ENCODE data around the gene ARL15.

Gene ARL15

GRCh38 chr5:54222336-54222735, 88.0 kb downstream of the ARL15 start:
- TF ChIP-seq GABPA (IDR thresholded peaks at IDR 0.05; ENCODE audit: low read depth) (no peak), SPI1 (IDR thresholded peaks at IDR 0.05; ENCODE audit: borderline replicate concordance, low read depth) (no peak), POLR2AphosphoS5 (IDR thresholded peaks at IDR 0.05; ENCODE audit: low read depth) (no peak)
- TF ChIP-seq, protein P1, sequence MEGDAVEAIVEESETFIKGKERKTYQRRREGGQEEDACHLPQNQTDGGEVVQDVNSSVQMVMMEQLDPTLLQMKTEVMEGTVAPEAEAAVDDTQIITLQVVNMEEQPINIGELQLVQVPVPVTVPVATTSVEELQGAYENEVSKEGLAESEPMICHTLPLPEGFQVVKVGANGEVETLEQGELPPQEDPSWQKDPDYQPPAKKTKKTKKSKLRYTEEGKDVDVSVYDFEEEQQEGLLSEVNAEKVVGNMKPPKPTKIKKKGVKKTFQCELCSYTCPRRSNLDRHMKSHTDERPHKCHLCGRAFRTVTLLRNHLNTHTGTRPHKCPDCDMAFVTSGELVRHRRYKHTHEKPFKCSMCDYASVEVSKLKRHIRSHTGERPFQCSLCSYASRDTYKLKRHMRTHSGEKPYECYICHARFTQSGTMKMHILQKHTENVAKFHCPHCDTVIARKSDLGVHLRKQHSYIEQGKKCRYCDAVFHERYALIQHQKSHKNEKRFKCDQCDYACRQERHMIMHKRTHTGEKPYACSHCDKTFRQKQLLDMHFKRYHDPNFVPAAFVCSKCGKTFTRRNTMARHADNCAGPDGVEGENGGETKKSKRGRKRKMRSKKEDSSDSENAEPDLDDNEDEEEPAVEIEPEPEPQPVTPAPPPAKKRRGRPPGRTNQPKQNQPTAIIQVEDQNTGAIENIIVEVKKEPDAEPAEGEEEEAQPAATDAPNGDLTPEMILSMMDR (IDR thresholded peaks at IDR 0.05; ENCODE audit: insufficient read depth, low read length) = no peak
- TF ChIP-seq, protein P2, sequence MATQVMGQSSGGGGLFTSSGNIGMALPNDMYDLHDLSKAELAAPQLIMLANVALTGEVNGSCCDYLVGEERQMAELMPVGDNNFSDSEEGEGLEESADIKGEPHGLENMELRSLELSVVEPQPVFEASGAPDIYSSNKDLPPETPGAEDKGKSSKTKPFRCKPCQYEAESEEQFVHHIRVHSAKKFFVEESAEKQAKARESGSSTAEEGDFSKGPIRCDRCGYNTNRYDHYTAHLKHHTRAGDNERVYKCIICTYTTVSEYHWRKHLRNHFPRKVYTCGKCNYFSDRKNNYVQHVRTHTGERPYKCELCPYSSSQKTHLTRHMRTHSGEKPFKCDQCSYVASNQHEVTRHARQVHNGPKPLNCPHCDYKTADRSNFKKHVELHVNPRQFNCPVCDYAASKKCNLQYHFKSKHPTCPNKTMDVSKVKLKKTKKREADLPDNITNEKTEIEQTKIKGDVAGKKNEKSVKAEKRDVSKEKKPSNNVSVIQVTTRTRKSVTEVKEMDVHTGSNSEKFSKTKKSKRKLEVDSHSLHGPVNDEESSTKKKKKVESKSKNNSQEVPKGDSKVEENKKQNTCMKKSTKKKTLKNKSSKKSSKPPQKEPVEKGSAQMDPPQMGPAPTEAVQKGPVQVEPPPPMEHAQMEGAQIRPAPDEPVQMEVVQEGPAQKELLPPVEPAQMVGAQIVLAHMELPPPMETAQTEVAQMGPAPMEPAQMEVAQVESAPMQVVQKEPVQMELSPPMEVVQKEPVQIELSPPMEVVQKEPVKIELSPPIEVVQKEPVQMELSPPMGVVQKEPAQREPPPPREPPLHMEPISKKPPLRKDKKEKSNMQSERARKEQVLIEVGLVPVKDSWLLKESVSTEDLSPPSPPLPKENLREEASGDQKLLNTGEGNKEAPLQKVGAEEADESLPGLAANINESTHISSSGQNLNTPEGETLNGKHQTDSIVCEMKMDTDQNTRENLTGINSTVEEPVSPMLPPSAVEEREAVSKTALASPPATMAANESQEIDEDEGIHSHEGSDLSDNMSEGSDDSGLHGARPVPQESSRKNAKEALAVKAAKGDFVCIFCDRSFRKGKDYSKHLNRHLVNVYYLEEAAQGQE (IDR thresholded peaks at IDR 0.05; ENCODE audit: insufficient replicate concordance, low read depth) = no peak
- Histone ChIP-seq H3K27me3 (ENCODE audit: insufficient read depth, poor library complexity, severe bottlenecking) (no peaks in the 10 kb centered on the region), H3K27ac (replicated peaks) (no peak overlapping the region), H3K4me3 (replicated peaks; ENCODE audit: insufficient read depth, low read length) (no peak overlapping the region)
- DNase-seq (ENCODE audit: low read depth in 1 of 2, low spot score in 1 of 2) = no peak

DNA sequence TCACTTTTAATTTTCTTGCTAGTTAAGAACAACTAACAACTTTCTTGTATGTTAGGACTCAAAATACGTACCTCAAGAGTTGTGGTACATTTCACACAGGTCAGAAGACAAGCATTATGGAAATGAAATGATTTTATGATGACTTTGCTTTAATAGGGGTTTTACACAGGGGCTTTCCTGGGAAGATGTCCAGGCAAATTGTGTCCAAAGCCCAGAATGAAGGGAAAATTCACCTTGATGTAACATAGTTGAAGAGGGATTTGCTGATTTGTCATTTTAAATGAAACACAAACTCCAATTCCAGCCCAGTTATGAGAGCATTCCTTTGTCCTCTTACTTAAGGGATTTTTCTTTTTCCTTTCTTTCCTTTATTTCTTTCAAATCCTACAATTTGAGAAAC, 89.2 kb downstream of the ARL15 start:
- H3K27me3 ChIP-seq (ENCODE audit: insufficient read depth, poor library complexity, severe bottlenecking) = no peaks in the 10 kb centered on the region
- DNase-seq (ENCODE audit: low read depth in 1 of 2, low spot score in 1 of 2) = no peak
- no peak overlapping the region for H3K27ac ChIP-seq (replicated peaks)
- TF ChIP-seq, protein P2 (IDR thresholded peaks at IDR 0.05; ENCODE audit: insufficient replicate concordance, low read depth) = no peak
- TF ChIP-seq, protein P1 (IDR thresholded peaks at IDR 0.05; ENCODE audit: insufficient read depth, low read length) = no peak
- TF ChIP-seq POLR2AphosphoS5 (IDR thresholded peaks at IDR 0.05; ENCODE audit: low read depth) = no peak
- TF ChIP-seq SPI1 (IDR thresholded peaks at IDR 0.05; ENCODE audit: borderline replicate concordance, low read depth) = no peak
- TF ChIP-seq GABPA (IDR thresholded peaks at IDR 0.05; ENCODE audit: low read depth) = no peak
- no peak overlapping the region for H3K4me3 ChIP-seq (replicated peaks; ENCODE audit: insufficient read depth, low read length)

DNA sequence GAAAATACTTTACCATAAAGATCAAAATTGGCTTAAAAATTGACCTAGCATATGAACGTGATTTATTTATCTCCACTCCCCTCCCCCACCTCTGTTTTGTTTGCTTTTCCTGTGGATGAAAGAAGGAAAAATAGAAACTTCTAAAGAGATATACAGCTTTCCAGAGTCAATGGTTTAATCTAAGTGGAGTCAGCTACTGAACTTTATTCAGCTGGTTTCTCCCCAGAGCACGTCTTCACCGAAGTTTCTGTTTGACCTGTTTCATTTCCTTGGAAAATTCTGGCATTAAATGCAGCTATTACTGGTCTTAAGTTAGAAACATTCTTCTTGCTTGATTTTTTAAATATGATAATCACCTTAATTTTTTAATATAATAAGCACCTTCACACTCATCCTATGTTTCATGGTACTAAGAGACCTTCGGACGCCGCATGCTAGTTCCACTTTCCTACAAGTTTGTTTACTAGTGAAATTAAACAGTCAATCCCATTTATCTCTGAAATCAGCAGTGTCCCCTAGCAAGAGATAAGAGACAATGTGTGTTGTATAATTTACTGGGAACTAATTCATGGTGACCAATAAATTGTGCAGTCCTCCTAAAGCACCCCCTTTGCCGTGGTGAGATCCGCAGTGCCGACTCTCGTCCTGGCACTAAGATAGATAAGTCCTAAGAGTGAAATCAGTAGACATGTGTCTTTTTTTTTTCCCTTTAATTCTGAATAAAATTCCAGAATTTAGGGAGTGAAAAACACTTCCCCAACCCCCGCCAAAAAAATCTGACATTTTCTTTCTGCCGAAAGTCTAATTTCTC, 89.9 kb downstream of the ARL15 start:
- H3K27me3 ChIP-seq (ENCODE audit: insufficient read depth, poor library complexity, severe bottlenecking) = no peaks in the 10 kb centered on the region
- no peak for DNase-seq (ENCODE audit: low read depth in 1 of 2, low spot score in 1 of 2)
- no peak overlapping the region for H3K27ac ChIP-seq (replicated peaks)
- H3K4me3 ChIP-seq (replicated peaks; ENCODE audit: insufficient read depth, low read length) = no peak overlapping the region
- TF ChIP-seq, protein P1 (IDR thresholded peaks at IDR 0.05; ENCODE audit: insufficient read depth, low read length) = no peak
- TF ChIP-seq SPI1 (IDR thresholded peaks at IDR 0.05; ENCODE audit: borderline replicate concordance, low read depth) (no peak), POLR2AphosphoS5 (IDR thresholded peaks at IDR 0.05; ENCODE audit: low read depth) (no peak), GABPA (IDR thresholded peaks at IDR 0.05; ENCODE audit: low read depth) (no peak)
- TF ChIP-seq, protein P2 (IDR thresholded peaks at IDR 0.05; ENCODE audit: insufficient replicate concordance, low read depth) = no peak
